HTR-8/SVneo (cell line): Measurements from ENCODE around the gene CYP17A1.
"Not testable (repeated sequence)": the region's sequence is repeated elsewhere in the genome, so short reads cannot be mapped to it uniquely, and the experiment has no call there.

Source experiments
- DNase-seq: peaks from one replicate; pipeline ENCODE4 v3.0.0; 2011; ENCODE audit warnings: low spot score, mixed read lengths; ENCODE audit not compliant: insufficient read length
- FAIRE-seq: peaks from 2 replicates; lab custom pipeline; 2011; peaks lifted over from hg19 to GRCh38; lab: Jason Lieb, UNC

Gene CYP17A1

DNA sequence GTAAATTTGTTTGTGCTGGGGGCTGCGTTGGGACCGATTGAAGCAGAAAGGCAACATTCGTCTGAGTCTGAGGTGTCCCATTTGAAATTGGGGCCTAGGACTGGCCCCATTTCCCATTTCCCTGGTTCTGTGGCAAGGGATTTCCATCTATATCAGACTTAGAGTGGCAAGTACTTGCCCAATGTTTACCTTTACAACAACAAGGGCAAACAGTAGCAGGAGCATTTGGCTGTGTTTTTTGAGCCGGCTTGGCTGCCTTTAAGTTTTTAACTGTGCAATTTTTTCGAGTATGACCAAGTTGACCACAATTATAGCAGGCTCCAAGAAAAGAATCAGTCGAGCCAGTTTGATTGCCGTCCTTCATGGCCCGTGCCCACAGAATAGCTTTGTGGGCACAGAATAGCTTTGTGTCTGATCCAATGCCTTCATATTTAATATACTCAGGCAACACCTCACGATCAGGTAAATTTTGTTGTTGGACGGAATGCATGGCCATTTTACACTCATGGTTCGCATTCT, 4.7 kb upstream of the CYP17A1 start:
- DNase-seq (no peak), FAIRE-seq (no peak)

DNA sequence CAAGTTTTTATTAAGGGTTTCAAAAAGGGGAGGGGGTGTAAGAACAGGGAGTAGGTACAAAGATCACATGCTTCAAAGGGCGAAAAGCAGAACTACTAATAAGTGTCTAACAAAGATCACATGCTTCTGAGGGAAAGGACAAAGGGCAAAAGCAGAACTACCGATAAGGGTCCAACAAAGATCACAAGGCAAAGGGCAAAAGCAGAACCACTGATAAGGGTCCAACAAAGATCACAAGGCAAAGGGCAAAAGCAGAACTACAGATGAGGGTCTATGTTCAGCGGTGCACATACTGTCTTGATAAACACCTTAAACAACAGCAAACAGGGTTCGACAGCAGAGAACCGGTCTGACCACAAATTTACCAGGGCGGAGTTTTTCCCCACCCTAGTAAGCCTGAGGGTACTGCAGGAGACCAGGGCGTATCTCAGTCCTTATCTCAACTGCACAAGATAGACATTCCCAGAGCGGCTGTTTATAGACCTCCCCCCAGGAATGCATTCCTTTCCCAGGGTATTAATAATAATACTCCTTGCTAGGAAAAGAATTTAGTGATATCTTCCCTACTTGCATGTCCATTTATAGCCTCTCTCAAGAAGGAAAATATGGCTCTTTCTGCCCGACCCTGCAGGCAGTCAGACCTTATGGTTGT, 1.2 kb upstream of the CYP17A1 start:
- DNase-seq, FAIRE-seq: not testable (repeated sequence)

DNA sequence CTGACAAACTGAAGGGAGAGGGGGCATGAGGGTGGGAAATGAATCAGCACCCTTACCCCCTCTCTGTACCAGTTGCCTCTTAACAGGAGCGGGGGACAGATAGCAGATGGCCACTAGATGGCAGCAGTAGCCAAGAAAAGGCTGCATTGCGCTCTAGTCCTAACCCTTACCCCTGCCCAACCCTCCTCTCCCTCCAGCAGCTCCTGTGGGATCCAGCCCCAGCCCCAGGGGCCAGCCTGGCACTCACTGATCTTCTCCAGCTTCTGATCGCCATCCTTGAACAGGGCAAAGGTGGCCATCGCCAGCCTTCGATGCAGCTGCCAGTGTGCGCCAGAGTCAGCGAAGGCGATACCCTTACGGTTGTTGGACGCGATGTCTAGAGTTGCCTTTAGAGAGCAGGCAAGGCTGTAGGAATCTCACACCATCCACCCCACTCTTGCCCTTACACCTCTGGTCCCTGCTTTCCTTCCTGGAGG, 2.2 kb downstream of the CYP17A1 start:
- DNase-seq (peak; percentile 87), FAIRE-seq (peak; percentile 77)

DNA sequence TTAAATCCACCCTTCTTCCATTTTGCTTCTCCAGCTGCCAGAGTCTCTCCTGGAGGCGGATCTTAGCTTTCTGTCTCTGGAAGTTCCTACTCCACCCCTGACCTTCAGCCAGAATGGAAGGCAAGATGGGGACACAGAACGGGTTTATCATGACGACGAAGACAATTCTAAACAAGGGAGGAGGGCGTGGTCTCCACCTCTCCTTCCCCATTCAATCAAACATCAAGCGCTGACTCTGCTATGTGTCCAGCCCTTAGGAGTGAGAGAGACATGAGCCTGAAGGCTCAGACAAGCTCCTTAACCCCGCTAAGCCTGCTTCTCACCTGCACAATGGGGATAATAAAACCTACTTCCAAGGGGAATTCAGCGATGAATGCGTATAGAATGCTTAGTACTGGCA, 3.1 kb downstream of the CYP17A1 start:
- FAIRE-seq (no peak), DNase-seq (no peak)

DNA sequence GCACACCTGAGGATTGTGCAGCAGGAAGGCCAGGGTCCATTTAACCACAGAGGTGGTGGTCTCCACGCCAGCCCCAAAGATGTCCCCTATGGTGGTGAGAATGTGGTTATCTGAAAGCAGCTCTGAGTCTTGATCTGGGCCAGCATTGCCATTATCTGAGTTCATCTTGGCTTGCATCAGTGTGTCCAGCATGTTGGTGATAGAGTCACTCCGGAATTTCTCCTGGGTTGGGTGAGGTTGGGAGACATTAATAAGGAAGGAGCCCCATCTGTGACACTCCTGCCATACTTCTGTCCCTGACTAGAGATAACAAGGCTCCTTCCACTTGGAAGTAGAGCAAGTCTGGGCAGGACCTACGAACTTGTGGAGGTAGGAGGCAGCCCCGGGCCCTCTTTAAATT, 4.2 kb downstream of the CYP17A1 start:
- DNase-seq (no peak), FAIRE-seq (peak; percentile 51)

DNA sequence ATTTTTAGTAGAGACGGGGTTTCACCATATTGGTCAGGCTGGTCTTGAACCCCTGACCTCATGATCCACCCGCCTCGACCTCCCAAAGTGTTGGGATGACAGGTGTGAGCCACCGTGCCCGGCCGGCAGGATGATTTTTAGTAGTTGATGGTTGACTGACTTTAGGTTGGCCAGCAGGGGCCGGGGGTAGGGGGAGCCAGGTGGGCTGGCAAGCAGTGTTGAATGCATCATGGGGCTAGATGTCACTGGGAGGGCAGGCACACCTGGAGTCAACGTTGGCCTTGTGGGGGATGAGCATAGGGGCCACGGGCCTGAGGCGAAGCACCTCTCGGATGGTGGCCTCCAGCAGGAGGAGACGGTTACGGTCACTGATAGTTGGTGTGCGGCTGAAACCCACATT, 5.0 kb downstream of the CYP17A1 start:
- FAIRE-seq: no peak
- no peak for DNase-seq

DNA sequence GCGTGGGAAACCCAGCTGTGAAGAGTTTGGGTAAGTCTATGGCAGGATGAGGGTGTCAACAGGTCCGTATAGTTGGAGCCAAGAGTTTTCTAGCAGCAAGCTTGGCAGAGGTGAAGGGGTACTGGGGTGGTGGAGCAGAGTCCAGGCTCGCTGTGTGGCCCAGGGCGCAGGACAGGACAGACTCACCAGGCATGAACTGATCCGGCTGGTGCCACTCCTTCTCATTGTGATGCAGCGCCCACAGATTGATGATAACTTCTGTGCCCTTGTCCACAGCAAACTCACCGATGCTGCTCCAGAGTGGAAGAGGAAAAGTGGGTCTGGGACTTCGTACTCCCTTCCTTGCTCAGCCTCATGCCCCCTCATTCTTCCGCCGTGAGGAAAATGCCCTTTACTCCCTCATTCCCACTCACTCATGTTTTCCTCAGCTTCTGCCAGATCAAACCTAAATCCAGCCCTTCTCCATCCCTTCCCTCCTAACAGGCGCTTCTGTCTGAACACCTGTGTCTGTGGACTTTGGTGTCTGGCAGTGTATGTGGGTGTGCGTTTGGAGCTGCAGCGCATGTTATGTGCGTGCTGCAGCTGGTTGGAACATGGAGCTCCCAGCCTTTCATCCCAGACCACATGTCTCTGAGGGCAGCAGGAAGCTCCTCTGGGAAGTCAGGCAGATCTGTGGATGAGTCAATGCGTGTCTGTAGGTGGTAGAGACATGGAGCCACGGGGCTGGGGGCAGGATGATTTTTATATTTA, 5.7 kb downstream of the CYP17A1 start:
- no peak for FAIRE-seq

DNA sequence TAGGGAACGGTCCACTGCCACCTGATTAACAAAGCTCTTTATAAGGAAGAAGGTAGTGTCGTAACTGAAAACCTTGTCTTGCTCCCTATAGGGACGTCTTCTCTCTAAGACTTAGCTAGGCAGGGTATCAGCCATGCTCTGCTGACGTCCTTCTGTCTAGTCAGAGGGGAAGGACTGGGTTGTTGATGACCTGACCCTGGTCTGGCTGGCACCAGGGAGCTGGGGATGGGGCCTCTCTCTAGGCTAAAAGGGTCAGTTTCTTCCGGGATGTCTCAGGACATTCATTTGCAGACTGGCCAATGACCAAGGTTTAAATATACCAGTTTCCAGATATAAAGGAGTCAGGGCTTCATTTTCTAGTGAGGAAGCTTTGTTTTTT, 9.6 kb downstream of the CYP17A1 start:
- DNase-seq (no peak), FAIRE-seq (no peak)

More for the DNA sequence above, 5.7 kb downstream of the CYP17A1 start:
- DNase-seq: no peak

DNA sequence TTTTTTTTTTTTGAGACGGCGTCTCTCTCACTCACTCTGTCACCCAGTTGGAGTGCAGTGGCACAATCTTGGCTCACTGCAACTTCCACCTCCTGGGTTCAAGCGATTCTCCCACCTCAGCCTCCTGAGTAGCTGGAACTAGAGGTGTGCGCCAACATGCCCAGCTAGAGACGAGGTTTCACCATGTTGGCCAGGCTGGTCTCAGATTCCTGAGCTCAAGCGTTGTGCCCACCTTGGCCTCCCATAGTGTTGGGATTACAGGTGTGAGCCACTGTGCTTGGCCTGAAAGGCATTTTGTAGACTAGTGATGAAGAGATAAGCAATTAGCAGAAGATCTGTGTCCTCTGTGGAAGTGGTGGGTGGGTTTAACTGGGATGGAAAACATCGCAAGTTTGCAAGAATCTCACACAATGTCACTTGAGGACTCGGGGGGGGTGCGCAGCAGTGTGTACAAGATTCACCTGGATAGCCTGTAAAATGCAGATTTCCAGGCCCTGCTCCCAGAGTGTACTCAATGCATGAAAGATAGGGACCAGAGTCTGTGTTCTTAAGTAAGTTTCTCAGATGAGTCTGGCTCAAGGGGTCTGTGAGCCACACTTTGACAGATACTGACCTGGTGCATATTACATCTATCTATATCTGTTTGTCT, 10.9 kb downstream of the CYP17A1 start:
- FAIRE-seq (no peak), DNase-seq (no peak)

DNA sequence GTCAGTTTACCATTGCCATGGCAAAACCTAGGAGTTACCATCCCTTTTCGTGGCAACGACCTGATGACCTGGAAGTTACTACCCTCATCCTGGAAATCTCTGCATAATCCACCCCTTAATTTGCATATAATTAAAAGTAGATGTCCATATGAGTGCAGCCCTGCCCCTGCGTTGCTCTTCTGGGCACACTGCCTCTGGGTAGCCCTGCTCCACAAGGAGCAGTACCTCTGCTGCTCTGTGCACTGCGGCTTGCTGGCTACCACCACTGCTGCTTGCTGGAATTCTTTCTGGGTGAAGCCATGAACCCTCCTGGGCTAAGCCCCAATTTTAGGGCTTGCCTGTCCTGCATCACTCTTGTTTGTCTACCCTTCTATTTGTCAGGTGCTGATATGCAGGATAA, 12.5 kb downstream of the CYP17A1 start:
- DNase-seq (no peak), FAIRE-seq (no peak)

DNA sequence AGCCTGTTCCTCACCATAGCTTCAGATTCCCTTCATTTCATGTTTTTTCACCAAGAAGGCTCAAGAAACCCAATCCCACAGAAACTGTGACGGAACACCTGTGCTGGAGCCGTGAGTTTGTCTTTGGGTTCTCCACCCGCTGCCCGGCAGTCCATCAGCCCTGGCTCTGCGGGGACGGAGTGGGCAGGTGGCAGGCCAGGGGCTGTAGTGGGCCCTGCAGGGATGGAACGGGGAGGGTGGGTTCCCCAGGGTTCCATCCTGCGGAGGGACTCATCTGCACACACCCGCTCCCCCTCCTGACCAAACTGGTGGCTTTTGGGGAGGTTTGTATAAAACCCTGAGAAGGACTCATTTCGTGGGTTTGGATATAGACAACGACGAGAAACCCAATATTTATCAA, 15.0 kb downstream of the CYP17A1 start:
- FAIRE-seq: no peak

DNA sequence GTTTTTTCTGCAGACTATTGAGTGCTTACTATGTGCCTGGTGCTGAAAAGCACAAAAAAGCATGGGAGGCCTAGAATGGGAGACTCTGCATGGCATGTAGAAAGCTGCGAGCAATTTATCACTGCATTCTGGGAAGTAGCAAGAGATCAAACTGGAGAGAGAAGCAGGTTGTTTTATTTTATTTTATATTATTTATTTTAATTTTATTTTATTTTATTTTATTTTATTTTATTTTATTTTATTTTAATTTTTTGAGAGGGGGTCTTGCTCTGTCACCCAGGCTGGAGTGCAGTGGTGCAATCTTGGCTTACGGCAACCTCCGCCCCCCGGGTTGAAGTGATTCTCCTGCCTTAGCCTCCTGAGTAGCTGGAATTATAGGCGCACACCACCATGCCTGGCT, 17.2 kb downstream of the CYP17A1 start:
- not testable (repeated sequence) for FAIRE-seq

More for the DNA sequence above, 15.0 kb downstream of the CYP17A1 start:
- DNase-seq: no peak

DNA sequence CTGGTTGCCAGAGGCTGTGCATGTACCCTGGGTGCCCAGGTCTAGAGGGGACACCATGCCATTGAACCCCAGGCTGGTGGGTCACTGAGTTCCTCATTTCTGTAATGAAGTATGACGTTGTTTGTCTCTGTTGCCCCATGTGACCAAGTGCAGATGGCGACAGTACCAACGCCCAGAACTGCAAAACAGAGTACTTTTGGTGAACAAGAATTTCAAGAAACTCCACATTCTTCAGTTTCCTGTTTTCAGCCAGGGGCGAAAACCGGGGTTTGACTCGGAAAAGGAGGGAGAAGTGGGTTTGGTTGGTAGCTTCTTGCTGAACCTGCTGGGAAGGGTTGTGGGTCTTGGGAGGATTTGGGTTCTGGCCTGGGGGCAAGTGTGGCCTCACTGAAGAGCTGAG, 18.2 kb downstream of the CYP17A1 start:
- DNase-seq (no peak), FAIRE-seq (no peak)

More for the DNA sequence above, 17.2 kb downstream of the CYP17A1 start:
- not testable (repeated sequence) for DNase-seq

DNA sequence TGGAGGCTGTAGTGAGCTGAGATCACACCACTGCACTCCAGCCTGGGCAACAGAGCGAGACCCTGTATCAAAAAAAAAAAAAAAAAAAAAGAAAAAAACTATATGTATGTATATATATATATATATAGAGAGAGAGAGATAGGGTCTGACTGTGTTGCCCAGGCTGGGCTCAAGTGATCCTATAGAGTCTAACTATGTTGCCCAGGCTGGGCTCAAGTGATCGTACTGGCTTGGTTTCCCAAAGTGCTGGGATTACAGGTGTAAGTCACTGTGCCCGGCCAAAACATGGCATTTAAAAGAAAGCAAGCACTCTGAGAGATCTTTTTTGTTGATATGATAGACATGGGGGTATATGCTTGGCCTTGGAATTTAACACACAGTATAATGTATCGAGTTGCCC, 20.0 kb downstream of the CYP17A1 start:
- FAIRE-seq: no peak
- no peak for DNase-seq

DNA sequence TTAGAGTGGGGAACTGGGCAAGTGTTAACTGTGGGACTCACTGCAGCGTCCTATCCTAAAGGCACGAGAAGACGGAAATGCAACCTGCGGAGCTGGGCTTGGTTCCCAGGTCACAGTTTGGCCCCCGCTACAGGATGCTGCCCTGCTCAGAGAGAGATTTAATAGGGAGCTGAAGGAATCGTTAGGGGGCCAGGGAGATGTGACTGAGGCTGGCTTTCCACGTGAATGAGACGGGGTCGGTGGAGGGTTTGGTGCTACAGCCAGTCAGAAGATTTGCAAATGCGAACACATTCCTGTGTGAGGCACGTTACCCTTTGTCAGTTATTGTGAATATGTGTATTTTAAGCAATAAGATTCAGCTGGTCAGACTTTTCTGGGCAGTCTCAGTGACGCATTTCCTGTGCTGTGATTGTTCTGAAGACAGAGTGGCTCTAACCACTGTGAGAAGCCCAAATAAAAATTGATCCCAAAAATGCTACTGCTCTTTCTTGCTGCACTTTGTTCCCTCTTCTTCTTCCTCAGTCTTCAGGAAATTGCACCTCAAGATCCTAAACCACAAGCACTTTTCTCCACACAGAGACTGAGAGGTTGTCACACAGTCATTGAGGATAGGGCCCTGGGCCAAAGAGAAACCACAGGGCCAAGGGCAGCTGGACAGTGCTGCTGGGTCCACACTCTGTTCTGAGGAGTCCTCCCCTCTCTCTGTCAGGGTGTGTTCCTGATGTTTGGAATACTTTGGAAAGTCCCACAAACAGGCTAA, 21.2 kb downstream of the CYP17A1 start:
- FAIRE-seq (no peak), DNase-seq (no peak)

DNA sequence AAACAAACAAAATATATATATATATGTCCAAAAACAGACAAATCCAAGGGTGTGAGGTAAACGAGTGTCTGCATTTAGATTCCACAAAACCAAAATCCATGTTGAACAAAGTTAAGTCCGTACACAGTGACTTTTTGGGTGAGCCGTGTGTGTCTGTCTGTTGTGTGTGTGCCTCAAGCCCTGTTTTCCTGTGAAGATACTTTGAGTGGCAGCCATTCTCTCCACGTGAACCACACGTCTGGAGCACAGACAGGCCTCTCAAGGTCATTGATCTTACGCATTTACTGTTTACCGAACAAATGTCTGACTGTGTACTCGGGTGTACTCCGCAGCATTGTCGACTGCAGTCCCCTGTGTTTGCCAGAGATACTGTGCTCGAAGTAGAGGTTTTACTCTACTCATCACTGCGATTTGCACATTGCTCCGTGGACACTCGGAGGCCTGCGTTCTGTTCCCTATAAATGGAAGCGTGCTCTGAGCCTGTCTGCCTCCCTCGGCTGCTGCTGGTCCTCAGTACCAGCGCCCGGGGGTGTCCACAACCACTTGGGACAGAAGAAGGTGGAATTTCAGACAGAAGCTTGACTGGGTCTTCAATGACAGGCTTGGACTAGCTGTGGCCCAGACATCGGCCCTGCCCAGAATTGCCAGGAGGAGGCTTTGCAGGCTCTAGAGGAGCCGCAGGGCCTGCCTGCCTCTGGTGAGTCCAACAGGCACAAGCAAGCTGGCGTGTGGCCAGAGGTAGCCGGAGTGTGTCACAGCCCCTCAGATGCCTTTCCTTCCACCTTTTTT, 22.1 kb downstream of the CYP17A1 start:
- FAIRE-seq (no peak), DNase-seq (no peak)

DNA sequence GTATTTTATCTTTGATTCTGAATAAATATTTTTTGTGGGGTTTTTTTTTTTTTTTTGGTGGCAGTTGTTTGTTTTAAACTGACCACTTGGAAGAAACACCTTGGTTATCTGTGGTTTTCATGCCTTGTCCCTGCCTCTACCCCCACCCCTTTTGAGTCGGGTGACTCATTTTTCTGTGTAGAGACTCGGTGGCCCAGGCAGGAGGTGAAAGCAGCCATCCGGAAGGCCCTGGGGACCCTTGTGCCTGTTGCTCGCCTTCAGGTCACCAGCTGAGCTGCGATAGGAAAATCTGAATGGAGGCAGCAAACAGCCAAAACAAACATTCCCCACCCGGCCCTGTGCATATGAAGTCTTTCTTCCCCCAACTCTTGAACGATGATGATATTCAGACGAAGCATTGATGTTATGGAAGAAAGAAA, 22.8 kb downstream of the CYP17A1 start:
- DNase-seq (no peak), FAIRE-seq (no peak)

DNA sequence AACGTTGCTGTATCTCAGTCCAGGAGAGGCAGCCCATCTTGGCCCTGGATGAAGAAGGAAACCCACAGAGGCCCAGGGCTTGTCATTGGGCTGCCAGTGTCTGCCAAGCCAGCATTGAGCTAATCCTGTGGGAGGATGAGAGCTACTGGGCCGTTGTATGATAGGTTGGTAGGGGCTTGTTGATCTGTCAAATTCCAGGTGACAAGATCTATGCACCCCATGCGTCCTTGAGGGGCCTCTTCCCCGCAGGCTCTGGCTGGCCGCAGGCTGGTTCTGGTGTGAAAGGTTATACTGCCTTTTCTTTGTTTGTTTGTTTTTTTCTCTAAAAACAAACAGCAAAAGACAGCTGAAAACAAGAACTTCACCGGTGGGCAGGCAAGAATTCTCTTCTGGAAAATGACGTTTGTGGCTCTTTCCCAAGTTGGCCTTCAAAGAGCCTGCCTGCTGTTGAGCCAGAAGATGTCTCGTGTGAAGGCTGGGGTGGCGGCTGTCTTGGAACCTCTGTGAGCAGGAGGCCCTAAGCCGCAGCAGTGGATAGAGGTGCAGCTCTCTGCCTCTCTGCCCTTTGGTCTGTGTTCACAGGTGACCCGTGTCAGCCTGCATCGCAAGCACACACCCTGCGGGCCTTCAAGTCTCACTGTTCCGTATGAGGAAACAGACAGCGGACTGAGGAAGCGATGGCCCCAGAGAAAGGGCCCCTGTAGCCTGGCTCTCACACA, 23.3 kb downstream of the CYP17A1 start:
- DNase-seq (no peak), FAIRE-seq (no peak)

DNA sequence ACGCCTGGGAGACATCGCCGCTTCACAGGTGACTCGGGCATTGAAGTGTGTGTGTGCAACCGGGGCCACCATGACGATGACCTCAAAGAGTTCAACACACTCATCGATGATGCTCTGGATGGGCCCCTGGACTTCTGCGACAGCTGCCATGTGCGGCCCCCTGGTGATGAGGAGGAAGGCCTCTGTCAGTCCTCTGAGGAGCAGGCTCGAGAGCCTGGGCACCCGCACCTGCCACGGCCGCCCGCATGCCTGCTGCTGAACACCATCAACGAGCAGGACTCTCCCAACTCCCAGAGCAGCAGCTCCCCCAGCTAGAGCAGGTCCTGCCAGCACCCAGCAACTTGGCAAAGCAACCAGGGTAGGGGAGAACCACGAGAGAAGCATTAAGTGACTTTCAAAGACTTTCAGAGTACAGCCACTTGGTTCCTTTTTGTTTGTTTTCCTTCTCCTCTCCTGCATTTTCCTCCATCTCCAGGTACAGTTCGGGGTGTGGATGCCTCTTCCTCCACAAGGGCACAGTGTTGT, 24.1 kb downstream of the CYP17A1 start:
- no peak for DNase-seq
- no peak for FAIRE-seq
